Measurements from ENCODE around the gene C5.

C5 gene

DNA sequence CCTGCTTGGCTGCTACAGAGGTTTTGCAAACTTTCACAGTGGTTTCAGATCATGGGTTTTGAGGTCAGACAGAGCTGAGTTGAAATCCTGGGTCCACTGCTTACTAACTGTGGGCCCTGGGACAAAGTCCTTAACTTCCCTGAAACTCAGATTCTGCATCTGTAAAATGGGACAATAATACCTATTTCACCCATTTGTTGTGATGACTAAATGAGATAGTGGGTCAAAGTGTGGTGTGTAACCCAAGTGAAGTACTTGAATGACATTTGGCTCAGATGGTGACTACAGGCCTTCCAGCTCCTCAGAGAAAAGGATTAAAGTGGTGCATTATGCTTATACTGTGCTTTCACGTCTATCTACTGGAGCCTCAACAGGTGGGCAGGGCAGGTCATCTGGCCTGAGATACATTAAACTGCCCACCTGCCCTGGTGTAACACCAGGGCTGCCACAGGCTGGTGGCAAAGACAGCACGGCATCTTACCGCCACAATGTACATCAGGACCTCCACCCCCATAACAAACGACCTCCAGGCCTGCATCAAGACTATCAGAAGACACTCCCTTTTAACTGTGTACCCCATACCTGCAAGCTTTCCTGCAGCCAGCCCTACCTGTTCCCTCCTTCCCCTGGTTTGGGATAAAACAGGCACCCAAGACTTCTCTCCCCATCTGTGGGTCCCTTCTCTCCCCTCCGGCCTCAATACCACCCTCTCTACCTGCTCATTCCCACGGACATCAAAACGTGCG lies 122.6 kb downstream of the C5 start:
- DNase-seq (ENCODE audit: low read depth): no peak
- no peak overlapping the region for H3K4me3 ChIP-seq (ENCODE audit: low read length)
- TF ChIP-seq, protein P1, sequence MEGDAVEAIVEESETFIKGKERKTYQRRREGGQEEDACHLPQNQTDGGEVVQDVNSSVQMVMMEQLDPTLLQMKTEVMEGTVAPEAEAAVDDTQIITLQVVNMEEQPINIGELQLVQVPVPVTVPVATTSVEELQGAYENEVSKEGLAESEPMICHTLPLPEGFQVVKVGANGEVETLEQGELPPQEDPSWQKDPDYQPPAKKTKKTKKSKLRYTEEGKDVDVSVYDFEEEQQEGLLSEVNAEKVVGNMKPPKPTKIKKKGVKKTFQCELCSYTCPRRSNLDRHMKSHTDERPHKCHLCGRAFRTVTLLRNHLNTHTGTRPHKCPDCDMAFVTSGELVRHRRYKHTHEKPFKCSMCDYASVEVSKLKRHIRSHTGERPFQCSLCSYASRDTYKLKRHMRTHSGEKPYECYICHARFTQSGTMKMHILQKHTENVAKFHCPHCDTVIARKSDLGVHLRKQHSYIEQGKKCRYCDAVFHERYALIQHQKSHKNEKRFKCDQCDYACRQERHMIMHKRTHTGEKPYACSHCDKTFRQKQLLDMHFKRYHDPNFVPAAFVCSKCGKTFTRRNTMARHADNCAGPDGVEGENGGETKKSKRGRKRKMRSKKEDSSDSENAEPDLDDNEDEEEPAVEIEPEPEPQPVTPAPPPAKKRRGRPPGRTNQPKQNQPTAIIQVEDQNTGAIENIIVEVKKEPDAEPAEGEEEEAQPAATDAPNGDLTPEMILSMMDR (conservative IDR thresholded peaks at IDR 0.05; ENCODE audit: low read depth, low read length): no peak

- H3K4me3 ChIP-seq (ENCODE audit: low read length): no peak within 1 kb of the TSS
- DNase-seq (ENCODE audit: low read depth): no peak
- TF ChIP-seq, protein P1 (conservative IDR thresholded peaks at IDR 0.05; ENCODE audit: low read depth, low read length): no peak
Measured at GRCh38 chr9:120926397-120926928, 123.6 kb downstream of the C5 start, which contains the start of gene TRAF1. Gene TRAF1, minus strand, starts transcription at chr9:120926796. Its CDS starts 721 bp downstream, at chr9:120926075.

GRCh38 chr9:120925535-120926396 lies 124.3 kb downstream of the C5 start:
- DNase-seq (ENCODE audit: low read depth): peak; percentile 36
- TF ChIP-seq, protein P1 (conservative IDR thresholded peaks at IDR 0.05; ENCODE audit: low read depth, low read length): no peak
- H3K4me3 ChIP-seq (ENCODE audit: low read length): no peak overlapping the region

GRCh38 chr9:120924698-120925534 lies 125.2 kb downstream of the C5 start:
- H3K4me3 ChIP-seq (ENCODE audit: low read length): no peak overlapping the region
- TF ChIP-seq, protein P1 (conservative IDR thresholded peaks at IDR 0.05; ENCODE audit: low read depth, low read length): no peak
- no peak for DNase-seq (ENCODE audit: low read depth)

DNA sequence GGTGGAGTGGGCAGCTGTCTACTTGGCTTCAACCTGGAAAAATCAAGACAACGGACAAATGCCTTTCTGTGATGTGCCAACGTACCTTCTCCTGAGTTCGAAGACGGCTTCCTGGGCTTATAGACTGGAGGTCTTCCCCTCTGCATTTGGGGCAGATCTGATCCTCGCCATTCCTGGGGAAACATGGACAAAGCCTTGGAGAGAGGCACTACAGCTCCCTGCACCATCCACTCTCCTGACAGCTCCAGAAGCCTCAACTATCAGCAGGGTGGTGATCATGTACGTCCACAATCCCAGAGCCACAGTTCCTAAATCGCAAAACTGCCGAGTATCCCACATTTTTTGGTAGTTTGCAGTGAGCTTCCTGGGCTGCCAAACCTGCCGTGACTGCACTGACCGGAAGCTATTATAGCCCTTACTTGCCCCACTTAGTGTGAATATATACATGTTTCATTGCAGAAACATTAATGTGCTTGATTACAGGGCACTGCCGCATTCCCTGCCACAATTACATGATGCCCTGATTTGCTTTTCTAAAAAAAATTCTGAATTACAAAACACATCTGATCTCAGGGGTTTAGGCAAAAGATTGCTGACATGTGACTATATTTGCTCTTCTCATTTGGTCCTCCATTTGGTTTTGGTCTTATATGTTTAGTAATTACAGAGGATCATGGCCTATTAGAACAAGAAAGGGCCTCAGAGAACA lies 126.3 kb downstream of the C5 start:
- H3K4me3 ChIP-seq (ENCODE audit: low read length): no peak overlapping the region
- no peak for DNase-seq (ENCODE audit: low read depth)
- TF ChIP-seq, protein P1 (conservative IDR thresholded peaks at IDR 0.05; ENCODE audit: low read depth, low read length): no peak

Measured in retinal pigment epithelial cell (primary cell).